ENCODE measurements around the gene INPPL1.

Gene INPPL1

GRCh38 chr11:72220696-72221363 lies 3.7 kb upstream of the INPPL1 start:
- no peak for FAIRE-seq

GRCh38 chr11:72221386-72222075 lies 3.0 kb upstream of the INPPL1 start:
- no peak for FAIRE-seq

- no peak for FAIRE-seq
Observed at GRCh38 chr11:72222106-72222891, 2.3 kb upstream of the INPPL1 start.

- FAIRE-seq = no peak
Observed at GRCh38 chr11:72222907-72223614, 1.5 kb upstream of the INPPL1 start.

GRCh38 chr11:72223615-72224563 lies 678 bp upstream of the INPPL1 start:
- no peak for FAIRE-seq

GRCh38 chr11:72225411-72225951 lies 914 bp downstream of the INPPL1 start:
- no peak for FAIRE-seq

GRCh38 chr11:72226701-72227100 lies 2.1 kb downstream of the INPPL1 start:
- no peak for FAIRE-seq

- FAIRE-seq = no peak
Observed at GRCh38 chr11:72227316-72228228, 3.0 kb downstream of the INPPL1 start.

- no peak for FAIRE-seq
Observed at GRCh38 chr11:72228229-72228843, 3.8 kb downstream of the INPPL1 start.

GRCh38 chr11:72228844-72229231 lies 4.3 kb downstream of the INPPL1 start:
- no peak for FAIRE-seq

- no peak for FAIRE-seq
Observed at GRCh38 chr11:72229336-72229924, 4.9 kb downstream of the INPPL1 start.

- no peak for FAIRE-seq
Observed at GRCh38 chr11:72229925-72230763, 5.6 kb downstream of the INPPL1 start.

GRCh38 chr11:72230764-72231365 lies 6.3 kb downstream of the INPPL1 start:
- no peak for FAIRE-seq

- no peak for FAIRE-seq
Observed at GRCh38 chr11:72231396-72232259, 7.1 kb downstream of the INPPL1 start.

- no peak for FAIRE-seq
Observed at GRCh38 chr11:72232260-72233055, 7.9 kb downstream of the INPPL1 start.

GRCh38 chr11:72233056-72233772 lies 8.6 kb downstream of the INPPL1 start:
- FAIRE-seq = no peak
